Left renal pelvis (tissue), 4 donors: ENCODE results near the gene TOX3. TPM values are rescaled to one million over a fixed set of nuclear protein-coding genes. Genes with fewer than 3 reads are reported as not detected.
A peak's percentile ranks its signal among the peaks of the same experiment; 100 is the strongest.

Source experiments
- DNase-seq, 4 donors: peaks; one replicate each; pipeline ENCODE4 v3.0.0-alpha.2; 2013; ENCODE audit warnings: low read depth in 4 of 4, low spot score in 3 of 4
- polyA plus RNA-seq, 4 donors: library from polyadenylated mRNA; unstranded; fragments of 120-200 nt; gene quantifications; one replicate each; pipeline ENCODE4 v1.2.1, GENCODE V29; 2013; ENCODE audit not compliant: insufficient read length in 4 of 4

TOX3 gene
- polyA plus RNA-seq, 4 donors: 0.59 to 36.0 (median 33.5) TPM

DNA sequence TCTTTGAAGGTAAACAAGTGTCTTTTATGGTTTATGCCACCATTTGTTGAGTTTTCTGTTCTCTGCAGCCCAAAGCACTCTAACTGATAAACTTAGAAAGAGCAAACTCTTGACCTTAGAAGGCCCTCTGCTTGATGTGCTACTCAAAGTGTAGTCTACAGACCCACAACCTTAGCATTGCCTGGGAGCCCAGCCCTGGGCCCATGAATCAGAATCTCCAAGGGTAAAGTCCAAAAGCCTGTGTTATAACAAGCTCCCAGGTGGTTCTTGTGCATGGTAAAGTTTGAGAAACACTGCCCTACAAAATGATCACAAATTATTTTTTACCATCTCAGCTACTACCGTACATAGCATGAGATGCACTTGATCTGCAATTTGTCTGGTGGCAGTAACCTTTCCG lies 6.0 kb downstream of the TOX3 start:
- DNase-seq: no peak

DNA sequence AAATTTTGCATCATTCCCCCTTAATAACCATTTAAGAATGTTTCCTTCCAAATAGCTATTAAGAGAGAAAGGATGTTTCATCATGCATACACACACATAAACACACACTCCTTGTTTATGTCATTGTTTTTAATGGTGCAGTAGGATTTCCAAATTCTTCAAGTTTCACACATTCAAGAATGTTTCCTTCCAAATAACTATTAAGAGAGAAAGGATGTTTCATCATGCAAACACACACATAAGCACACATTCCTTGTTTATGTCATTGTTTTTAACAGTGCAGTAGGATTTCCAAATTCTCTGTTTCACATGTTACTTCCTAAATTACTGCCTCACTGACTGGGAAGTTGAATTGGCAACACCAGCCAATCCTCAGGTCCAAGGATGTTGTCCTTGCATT lies 7.8 kb downstream of the TOX3 start:
- DNase-seq: no peak

DNA sequence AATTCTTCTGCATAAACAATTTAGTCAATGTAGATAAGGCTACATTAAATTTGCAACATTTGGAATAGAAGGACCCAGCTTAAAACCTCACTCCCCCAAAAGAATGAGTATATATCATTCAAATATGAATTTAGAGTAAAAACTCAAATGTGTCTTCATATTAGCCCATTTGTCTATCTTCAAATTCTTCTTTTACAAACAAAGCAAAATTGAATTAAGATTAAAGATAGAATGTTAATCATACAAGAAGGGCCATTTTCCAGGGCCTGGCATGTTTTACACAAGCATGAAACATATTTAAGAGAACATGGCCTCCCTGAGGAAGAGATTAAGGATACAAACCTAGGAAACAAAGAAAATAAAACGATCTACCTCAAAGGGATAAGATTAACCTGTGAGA lies 8.4 kb downstream of the TOX3 start:
- DNase-seq: no peak

DNA sequence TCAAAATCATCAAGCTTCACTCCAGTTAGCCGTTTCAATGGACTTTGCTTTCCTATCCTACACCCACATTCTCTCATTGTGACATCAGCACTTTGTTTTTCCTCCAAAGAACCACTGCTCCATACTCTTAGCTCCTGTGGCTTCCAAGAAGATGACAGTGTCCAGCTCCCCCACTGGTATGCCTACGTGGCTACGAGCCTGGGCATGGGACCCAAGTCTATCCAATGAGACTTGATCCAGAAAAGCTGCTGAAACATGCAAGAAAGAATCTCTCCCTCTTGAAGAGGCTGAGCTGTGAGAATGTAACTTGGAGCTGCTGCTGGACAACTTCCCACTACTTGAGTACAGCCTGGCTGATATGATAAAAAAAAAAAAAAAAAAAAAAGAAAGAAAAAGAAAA lies 9.4 kb downstream of the TOX3 start:
- DNase-seq: no peak

DNA sequence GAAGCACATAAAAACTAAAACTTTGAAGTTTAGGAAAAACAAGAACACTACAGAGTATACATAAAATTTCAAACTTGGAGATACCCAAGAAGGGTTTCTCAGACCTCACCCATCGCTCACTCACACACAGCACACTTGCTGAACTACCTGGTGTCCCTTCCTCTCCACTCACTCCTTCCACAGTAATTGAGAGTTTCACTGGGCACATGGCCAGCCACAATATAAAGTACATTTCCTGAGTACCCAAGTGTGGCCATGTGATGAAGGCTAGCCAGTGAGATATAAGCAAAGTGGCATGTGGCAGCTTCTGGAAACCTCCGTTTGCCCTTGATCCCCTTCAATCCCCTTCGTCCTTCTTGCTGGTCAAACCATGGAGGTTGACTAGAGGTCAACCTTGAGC lies 11.9 kb downstream of the TOX3 start:
- DNase-seq: no peak

DNA sequence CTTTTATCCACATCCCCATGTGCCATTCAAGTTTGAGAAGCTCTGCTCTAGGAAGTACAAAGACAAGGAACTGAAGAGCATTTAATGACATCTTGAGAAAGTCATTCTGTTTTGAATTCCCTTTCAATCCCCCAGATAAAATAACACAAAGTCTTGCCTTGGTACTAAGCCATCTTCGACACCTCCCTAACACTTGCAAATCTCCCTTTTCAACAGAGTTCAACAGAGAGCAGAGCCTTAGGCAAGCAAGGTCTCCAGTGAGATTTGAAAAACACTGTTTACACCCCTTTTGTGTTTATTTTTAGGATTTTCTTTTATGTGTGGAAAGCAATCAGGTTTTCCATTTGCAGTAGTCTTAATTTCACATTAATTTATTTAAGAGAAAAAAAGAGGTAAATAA lies 13.6 kb downstream of the TOX3 start:
- DNase-seq: no peak

DNA sequence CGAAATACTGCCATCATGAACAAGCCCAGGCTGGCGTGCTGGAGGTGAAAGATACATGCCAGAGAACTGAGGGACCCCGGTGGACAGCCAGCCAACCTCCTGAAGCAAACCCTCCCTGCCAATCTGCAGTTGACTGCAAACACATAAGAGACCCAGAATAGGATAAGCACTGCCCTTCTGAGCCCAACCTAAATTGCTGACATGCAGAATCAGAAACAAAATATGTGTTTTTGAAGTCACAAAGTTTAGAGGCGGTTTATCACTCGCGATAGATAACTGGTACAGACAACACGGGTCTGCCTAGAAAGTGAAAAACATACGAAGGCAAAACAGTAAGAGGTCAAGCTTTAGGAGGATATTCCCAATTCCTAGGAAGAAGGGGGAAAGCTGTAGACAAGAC lies 14.6 kb downstream of the TOX3 start:
- no peak for DNase-seq

DNA sequence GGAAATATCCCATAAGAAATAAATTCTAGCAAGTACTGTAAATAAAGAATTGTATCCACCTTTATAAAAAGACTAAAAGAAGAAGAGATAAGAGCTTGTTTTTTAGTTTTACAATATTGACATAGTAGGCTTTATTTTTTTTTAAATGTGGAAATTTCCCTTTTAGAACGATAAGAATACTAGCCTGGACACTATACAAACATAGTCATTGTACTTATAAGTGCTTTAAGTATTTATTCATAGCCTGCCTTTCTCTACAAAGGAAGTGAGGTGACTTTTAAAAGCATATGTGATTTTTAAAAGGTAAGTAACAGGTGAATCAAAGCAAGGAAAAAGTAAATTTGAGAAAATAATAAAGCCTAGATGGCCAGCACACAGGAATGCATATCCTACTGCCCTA lies 17.7 kb downstream of the TOX3 start:
- no peak for DNase-seq

DNA sequence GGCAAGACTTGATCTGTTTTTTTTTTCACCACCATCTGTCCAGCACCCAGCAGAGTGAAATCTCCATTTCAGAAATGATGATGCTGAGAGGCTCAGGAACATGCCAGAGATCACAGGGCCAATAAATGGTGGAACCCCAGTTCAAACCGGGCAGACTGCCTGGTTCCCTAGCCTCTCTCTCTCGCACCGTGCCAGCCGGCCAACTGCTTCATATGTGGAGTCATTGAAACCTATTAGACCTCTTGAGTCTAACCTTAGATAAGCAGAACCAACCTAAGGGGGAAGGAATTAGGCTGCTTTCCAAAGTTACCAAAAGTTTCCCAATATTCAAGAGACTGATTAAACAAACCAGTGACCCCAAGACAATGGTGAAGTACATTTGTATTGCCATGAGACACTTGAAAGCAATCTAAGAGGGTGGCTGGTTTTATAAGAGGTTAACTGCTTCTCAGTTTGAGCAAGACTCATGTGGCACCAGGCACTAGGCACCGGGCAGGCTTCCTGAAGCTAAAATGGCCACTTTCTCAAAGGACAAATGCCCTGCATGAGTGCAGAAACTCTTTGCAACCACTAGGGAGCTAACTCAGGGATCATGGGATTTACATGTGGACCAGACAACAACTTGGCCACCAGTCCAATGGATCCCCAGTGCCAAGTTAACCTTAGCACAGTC lies 18.4 kb downstream of the TOX3 start:
- DNase-seq: no peak

DNA sequence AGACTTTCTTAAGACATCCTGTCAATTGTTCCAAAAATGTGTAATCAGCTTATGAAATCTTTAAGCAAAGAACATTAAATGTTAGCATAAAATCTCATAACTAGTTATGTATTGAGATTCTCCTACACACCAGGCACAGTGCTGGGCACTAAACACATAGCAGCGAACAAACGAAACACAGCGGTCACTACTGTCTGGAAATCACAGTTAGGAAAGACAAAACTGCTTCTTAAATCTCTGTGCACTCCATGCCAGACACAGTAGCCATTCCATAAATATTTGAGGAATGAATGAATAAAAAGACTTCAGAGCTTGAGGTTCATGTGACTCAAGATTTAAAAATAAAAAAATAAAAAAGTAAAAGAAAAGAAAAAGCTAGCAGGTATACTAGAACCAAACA lies 20.1 kb downstream of the TOX3 start:
- DNase-seq: no peak

DNA sequence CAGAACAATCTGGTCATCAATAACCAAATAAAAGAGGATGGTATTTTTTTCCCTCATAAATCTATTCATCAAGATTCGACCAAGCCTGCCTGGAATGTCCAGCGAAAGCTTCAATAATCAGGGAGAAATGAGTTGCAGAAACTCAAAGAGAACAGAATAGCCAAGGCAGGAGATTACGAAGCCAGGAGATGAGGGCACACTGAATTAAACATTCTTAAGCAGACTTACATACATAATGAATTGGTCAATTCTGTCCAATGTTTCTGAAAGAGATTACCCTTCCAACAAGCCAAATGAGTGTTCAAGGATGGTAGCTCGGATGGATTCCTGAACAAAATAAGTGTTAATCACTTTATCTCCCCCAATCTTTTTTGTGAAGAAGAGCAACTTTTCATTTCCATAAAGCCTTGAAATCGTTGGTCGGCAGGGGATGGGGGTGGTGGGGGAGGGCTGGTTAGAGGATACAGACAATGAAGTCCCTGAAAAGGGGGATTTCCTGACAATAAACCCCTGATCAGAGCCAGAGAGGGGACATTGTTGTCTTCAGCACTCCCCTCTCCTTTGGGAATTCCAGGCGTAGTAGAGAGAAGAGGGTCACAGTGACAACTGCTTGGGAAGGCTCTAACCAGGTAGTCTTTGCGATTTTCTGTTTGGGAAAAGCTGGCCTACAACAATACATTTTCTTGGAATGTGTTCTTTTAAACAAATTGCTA lies 20.7 kb downstream of the TOX3 start:
- DNase-seq: no peak

DNA sequence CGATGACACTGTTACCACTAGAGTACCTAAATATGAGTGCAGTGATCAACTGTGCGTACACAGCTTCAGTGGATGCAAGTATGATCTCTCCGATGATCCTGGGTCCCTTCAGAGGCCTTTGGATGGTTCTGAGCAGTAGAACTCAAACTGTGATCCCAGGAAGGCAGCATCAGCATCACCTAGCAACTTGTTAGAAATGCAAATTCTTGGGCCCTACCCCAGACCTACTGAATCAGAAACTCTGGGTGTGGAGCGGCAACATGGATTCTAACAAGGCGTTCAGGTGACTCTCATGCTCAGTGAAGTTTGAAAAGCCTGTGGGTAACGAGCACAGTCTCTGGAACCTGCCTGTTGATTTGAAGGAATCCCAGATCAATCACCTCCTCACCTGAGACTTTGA lies 25.4 kb downstream of the TOX3 start:
- no peak for DNase-seq

DNA sequence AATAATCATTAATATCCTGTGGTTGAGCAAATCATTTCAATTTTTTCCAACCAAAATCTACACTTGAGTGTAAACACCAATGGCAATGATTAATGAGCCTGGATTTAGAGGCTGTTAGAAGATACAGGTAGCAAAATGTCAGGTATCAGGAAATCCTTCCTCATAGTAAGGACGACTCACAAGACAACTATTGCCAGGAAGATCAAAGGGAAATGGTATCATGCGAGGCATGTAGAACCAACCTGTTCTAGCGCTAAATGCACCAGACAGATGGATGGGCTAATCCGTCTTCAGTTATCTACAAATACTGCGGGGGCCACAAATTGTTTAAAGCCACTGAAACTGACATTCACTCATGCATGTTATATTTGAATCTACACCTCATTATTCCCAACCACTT lies 28.1 kb downstream of the TOX3 start:
- no peak for DNase-seq

DNA sequence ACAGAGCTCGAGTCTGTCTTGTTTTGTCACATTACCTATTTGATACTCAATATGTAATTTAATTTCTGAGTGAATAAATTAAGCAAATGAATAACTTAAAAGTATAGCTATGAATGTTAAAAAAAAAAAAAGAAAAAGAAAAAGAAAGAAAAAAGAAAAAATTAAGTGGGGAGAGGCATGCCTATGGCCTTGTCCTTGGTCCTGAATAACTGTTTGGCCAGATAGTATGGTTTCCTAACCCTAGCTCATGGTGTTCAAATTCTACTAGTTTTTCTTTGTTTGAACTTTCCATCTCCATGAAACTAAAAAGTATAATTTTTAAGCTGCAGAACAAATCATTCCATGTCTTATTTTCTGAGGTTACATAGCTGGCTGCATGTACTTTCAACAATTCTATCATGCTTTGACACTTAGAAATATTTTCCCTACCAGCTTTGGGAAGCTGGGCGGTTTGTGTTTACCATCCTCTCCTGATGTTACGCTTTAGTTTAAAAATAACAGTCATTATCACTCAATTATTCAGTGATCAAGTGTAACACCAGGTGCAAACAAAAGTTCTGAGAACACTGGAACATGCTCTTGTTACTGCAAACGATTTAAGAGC lies 31.8 kb downstream of the TOX3 start:
- no peak for DNase-seq

DNA sequence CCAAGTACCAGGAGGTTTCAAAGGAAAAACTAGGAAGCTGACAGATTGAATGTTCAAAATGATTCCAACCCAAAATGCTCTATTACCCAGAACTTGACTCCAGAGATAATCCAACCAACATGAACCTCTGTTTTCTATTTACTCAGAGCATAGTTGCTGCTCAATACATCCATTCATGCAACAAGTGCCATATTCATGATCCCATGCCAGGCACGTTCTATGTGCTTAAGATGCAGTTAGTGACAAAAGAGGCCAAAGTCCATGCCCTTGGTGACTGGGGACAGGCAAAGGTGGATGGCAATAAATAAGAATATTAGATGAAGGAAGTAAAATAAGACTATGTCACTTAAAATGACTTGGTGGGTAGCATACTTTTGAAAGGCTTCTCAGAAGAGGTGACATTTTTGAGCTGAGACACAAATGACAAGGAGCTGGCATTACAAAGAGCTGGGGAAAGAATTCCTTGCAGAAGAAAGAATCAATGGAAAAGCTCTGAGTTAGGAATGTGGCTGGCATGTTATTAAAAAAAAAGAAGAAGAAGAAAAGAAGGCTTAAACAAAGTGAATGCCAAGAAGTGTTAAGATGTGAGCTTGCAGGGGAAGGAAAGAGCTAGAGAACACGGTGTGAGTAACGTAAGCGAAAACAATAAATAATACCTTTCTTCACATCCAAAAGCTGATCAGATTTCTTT lies 34.5 kb downstream of the TOX3 start:
- DNase-seq: no peak

DNA sequence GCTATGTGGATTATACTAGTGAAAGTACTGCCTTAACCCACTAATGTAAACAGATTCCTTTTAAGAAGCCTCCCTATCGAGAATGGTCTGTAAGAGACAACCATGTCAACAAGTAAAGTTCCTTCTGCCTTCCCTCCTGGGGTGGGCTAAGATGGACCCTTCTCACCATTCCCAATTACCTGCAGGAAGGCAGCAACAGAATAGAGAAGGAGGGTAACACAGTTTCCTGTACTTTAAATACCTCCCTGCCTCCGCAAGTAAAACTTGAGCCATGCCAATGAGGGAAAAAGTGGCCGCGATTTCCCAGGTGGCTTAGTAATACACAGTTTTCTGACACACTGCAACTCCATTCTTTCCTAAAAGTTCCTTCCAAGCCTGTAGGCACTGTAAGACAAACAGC lies 45.2 kb downstream of the TOX3 start:
- DNase-seq: no peak

DNA sequence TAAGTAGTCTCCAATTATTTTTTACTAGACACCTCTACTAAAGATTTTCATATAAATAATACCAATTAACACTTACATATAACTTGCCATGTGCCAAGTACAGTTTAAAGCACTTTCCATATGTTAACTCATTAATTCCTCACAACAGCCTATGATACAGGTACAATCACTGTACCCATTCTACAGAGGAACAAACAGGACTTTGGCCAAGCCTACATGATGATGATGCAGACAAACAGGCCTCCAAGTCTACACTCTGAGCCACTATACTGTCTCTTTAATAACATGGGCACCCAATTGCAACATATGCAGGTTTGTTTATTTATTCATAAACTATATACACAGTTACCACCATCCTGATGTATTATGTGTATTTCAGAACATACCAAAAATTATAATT lies 46.0 kb downstream of the TOX3 start:
- DNase-seq: no peak

DNA sequence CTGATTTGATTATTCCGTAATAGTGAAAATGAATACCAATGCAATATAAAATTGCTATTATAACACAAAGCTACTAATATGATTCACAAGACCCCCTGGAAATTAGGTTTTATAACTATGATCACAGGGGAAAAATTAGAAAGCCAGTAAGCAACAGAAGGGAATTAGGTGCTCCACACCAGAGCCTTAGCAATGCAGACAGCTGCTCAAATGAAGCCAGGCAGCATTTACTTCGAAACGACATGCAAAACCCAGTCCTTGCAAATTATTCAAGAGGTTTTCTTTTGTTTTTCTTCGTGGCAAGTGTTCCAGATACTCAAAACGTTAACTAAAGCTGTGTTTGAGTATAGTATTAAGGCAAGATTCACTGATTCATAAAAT lies 47.9 kb downstream of the TOX3 start:
- DNase-seq: no peak

DNA sequence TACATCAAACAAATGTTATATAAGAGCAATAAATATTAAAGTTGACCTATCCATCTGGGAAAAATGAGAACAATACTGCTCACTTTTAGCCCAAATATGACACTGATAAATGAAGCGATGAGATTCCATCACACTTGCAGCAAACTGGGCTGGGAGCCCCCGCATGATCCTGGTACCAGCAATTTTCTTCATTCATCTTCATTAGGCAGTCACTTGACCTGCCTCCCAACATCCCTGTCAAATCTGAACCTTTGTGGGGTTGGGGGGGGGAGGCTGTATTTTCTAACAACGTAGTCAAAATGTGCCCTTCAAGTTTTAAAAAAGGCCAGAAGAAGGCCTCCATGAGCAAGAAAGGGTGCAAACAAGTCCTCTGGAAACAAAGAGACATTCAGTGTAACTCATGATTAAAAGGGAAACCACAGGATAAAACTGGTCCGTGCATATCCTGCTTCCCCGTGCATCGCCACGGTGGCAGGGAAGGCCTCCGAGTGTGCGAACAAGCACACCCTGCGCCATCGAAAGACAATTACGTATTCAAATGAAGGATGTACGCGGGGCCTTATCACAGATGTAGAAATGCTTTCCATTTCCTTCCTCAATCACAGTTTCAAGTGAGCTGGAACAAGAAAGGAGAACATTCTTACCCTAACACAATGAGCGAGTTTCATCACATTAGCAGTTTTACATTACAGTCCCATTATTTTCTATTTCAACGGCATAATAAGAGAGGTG lies 48.4 kb downstream of the TOX3 start:
- DNase-seq: no peak

DNA sequence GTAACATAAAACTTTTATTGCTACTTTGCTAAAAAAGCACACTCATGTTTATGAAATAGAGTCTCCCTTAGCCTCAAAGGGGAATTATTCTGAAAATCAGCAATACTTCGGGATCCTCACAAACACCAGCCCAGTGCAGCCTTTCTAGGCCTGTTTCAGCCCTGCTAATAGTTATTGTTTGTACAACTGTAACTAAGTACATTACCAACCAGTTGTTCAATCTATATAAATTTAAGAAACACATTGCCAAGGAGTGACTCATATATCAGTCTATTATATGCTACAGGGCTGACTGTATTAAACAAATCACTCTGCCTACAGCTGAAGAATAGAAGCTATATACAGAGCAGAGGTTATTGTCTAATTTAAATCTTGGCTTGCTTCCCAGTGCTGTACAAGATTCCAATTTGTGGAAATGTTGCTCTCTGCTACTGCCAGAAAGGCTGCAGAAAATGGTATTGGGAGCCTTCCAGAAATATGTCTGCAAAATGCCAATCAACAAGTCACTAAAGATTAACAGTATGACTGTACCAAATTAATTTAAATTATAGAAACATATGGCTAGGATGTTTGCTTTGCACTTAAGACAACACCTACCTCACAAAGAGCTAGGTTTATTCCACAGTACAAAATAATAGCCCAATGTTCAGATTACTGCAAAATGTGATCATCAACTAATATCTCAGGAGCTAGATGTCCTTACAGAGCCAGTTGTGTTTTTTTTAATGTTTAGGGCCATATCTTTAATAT lies 49.7 kb downstream of the TOX3 start:
- DNase-seq: peak; percentile 10 to 26 (median 20)
